Panc1 (cell line): ENCODE data around the gene IREB2. TPM values are rescaled to one million over a fixed set of nuclear protein-coding genes. Genes with fewer than 3 reads are reported as not detected.
A peak's percentile ranks its signal among the peaks of the same experiment; 100 is the strongest.

Source experiments
- ATAC-seq: fragments of 200-7000 bp; cut with Tn5 transposase; 2 replicates; pipeline ENCODE4 v1.9.1; 2020; ENCODE audit warnings: mild to moderate bottlenecking, moderate library complexity
- BruUV-seq: library from RNA; stranded (reverse); fragments of 400-500 nt; replicated peaks from 2 replicates; lab custom pipeline; 2021; lab: Mats Ljungman, UMichigan
- CTCF ChIA-PET: fragments of 300-600 bp; sonication (Branson Sonifier 250); formaldehyde crosslinking; loops from one replicate; lab custom pipeline; 2022; ENCODE audit warnings: antibody characterized with exemption; lab: Charles Lee
- POLR2A ChIA-PET: fragments of 300-600 bp; sonication (Branson Sonifier 250); formaldehyde crosslinking; loops from one replicate; lab custom pipeline; 2022; ENCODE audit warnings: antibody characterized with exemption; lab: Charles Lee
- DNase-seq: peaks from one replicate; pipeline ENCODE4 v3.0.0-alpha.2; 2010; ENCODE audit warnings: low read depth, low spot score
- H3K27ac ChIP-seq: 2 replicates; pipeline ENCODE4 v1.5.1; 2011; ENCODE audit warnings: mild to moderate bottlenecking, low read length, inconsistent platforms
- H3K27me3 ChIP-seq: fragments of 200-500 bp; sonication (Bioruptor generic); 2 replicates; pipeline ENCODE4 v1.6.0; 2014; ENCODE audit warnings: low read length, inconsistent platforms; ENCODE audit not compliant: control insufficient read depth, insufficient read depth
- H3K36me3 ChIP-seq: fragments of 200-500 bp; sonication (Bioruptor generic); 2 replicates; pipeline ENCODE4 v1.5.1; 2014; ENCODE audit warnings: inconsistent platforms, mild to moderate bottlenecking, low read length, moderate library complexity; ENCODE audit not compliant: control insufficient read depth, insufficient read depth
- H3K4me1 ChIP-seq: 2 replicates; pipeline ENCODE4 v1.5.1; 2011; ENCODE audit warnings: inconsistent platforms, mild to moderate bottlenecking, low read length, moderate library complexity; ENCODE audit not compliant: control insufficient read depth, insufficient read depth
- H3K4me3 ChIP-seq, 2 experiments: 2 replicates each; pipeline ENCODE4 v1.5.1; 2011 to 2012; ENCODE audit warnings: low read depth in 2 of 2, low read length in 2 of 2, mild to moderate bottlenecking in 2 of 2, inconsistent platforms in 1 of 2, moderate library complexity in 1 of 2
- H3K9me3 ChIP-seq: fragments of 200-500 bp; sonication (Bioruptor generic); 2 replicates; pipeline ENCODE4 v1.5.1; 2014; ENCODE audit warnings: low read depth, mild to moderate bottlenecking, inconsistent platforms, low read length, moderate library complexity; ENCODE audit not compliant: control insufficient read depth, insufficient read depth
- POLR2AphosphoS5 ChIP-seq: IDR thresholded peaks from 2 replicates; pipeline ENCODE4 v1.6.1; 2012; ENCODE audit warnings: mild to moderate bottlenecking, low read depth, low read length, moderate library complexity
- SIN3A ChIP-seq: IDR thresholded peaks from 2 replicates; pipeline ENCODE4 v1.6.1; 2012; ENCODE audit warnings: low read depth, mild to moderate bottlenecking, low read length, moderate library complexity, borderline replicate concordance; ENCODE audit not compliant: insufficient read depth
- TCF7L2 ChIP-seq: IDR thresholded peaks from 2 replicates; pipeline ENCODE4 v1.6.1; 2011; ENCODE audit warnings: mild to moderate bottlenecking, low read depth, low read length, inconsistent platforms
- in situ Hi-C: cut with HindIII; loops from 2 replicates; pipeline ENCODE4 v1.10.0; 2016; ENCODE audit warnings: low sequenced_read_pairs, low pct_unique_long_range_greater_than_20kb
- intact Hi-C: fragments of 100-400 bp; cut with micrococcal nuclease; formaldehyde crosslinking; loops from one replicate; pipeline ENCODE4 v1.10.0; 2022; ENCODE audit not compliant: unreplicated experiment
- total RNA-seq: library from RNA; stranded (reverse); gene quantifications from one replicate; pipeline ENCODE4 v1.2.1, GENCODE V29; 2021; ENCODE audit not compliant: unreplicated experiment
- TF ChIP-seq, protein P1 (sequence below), 2 experiments: IDR thresholded peaks; 2 replicates each; pipeline ENCODE4 v1.6.1; 2011 to 2012; ENCODE audit warnings: low read depth in 2 of 2, control low read depth in 1 of 2, low read length in 1 of 2, mild to moderate bottlenecking in 1 of 2, moderate library complexity in 1 of 2; ENCODE audit not compliant: insufficient read depth in 1 of 2
- TF ChIP-seq, protein P2 (sequence below): fragments of 450-650 bp; IDR thresholded peaks from 2 replicates; pipeline ENCODE4 v1.5.1; 2017; ENCODE audit warnings: mild to moderate bottlenecking

The IREB2 gene
- total RNA-seq, 1 experiment from 2014 or later = 71.7 TPM

DNA sequence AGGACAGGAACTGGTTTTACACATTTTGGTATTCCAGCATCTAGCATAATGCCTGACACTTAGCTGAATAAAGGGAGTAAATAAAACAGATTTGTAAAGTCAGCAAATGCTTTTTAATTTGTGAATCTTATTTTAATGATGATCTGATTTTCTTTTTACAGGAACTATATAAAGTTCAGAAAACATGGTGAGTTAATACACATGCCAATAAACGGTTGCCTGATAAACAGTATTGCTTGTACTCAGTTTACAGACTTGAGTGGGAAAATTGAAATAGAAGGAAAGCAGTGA, 103.7 kb downstream of the IREB2 start:
- BruUV-seq = no TSS peak
- no peaks in the 10 kb centered on the region for H3K27me3 ChIP-seq
- ChIA-PET POLR2A (interaction anchor here (1.0 kb wide), 1 partner anchor 8 kb away, joined by 3 read pairs; no protein-coding TSS in a partner anchor), CTCF (no interaction called here)
- TF ChIP-seq TCF7L2 (no peak), POLR2AphosphoS5 (no peak), SIN3A (no peak)
- TF ChIP-seq, protein P1, sequence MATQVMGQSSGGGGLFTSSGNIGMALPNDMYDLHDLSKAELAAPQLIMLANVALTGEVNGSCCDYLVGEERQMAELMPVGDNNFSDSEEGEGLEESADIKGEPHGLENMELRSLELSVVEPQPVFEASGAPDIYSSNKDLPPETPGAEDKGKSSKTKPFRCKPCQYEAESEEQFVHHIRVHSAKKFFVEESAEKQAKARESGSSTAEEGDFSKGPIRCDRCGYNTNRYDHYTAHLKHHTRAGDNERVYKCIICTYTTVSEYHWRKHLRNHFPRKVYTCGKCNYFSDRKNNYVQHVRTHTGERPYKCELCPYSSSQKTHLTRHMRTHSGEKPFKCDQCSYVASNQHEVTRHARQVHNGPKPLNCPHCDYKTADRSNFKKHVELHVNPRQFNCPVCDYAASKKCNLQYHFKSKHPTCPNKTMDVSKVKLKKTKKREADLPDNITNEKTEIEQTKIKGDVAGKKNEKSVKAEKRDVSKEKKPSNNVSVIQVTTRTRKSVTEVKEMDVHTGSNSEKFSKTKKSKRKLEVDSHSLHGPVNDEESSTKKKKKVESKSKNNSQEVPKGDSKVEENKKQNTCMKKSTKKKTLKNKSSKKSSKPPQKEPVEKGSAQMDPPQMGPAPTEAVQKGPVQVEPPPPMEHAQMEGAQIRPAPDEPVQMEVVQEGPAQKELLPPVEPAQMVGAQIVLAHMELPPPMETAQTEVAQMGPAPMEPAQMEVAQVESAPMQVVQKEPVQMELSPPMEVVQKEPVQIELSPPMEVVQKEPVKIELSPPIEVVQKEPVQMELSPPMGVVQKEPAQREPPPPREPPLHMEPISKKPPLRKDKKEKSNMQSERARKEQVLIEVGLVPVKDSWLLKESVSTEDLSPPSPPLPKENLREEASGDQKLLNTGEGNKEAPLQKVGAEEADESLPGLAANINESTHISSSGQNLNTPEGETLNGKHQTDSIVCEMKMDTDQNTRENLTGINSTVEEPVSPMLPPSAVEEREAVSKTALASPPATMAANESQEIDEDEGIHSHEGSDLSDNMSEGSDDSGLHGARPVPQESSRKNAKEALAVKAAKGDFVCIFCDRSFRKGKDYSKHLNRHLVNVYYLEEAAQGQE (IDR thresholded peaks at IDR 0.05; ENCODE audit: insufficient read depth in 1 of 2, low read depth in 2 of 2, low read length in 1 of 2) = no peak
- TF ChIP-seq, protein P2, sequence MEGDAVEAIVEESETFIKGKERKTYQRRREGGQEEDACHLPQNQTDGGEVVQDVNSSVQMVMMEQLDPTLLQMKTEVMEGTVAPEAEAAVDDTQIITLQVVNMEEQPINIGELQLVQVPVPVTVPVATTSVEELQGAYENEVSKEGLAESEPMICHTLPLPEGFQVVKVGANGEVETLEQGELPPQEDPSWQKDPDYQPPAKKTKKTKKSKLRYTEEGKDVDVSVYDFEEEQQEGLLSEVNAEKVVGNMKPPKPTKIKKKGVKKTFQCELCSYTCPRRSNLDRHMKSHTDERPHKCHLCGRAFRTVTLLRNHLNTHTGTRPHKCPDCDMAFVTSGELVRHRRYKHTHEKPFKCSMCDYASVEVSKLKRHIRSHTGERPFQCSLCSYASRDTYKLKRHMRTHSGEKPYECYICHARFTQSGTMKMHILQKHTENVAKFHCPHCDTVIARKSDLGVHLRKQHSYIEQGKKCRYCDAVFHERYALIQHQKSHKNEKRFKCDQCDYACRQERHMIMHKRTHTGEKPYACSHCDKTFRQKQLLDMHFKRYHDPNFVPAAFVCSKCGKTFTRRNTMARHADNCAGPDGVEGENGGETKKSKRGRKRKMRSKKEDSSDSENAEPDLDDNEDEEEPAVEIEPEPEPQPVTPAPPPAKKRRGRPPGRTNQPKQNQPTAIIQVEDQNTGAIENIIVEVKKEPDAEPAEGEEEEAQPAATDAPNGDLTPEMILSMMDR = no peak
- H3K4me3 ChIP-seq = peak overlapping the region; percentile 74 to 96
- peak overlapping the region; percentile 82 for H3K27ac ChIP-seq
- ATAC-seq (no peak), DNase-seq (no peak)
- H3K4me1 ChIP-seq = peaks cover 21% of the 10 kb centered on the region
- peaks cover 38% of the 10 kb centered on the region for H3K36me3 ChIP-seq
- no peaks in the 10 kb centered on the region for H3K9me3 ChIP-seq
- in situ Hi-C loops = no loop called here
- intact Hi-C loops = no loop called here

DNA sequence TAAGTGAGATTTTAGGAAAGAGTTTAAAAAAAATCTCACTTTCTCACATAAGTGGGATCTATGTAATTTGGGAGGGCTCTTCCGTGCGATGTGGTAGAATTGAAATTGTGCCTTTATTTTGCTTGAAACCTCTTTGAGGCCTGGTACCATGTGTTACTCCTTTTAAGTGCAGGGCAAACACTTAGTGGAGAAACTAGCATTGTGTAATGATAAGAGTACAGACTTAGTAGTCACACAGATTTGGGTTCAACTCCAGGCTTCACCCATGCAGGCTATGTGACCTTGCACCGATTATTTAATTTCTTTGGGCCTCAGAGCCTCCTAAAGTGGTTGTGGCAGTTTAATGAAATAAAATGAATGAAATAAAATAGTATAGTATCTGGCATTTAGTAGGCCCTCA, 104.6 kb downstream of the IREB2 start:
- BruUV-seq = no TSS peak
- Histone ChIP-seq H3K4me3 (no peak overlapping the region), H3K9me3 (no peaks in the 10 kb centered on the region), H3K36me3 (peaks cover 44% of the 10 kb centered on the region), H3K27me3 (no peaks in the 10 kb centered on the region), H3K4me1 (peaks cover 21% of the 10 kb centered on the region), H3K27ac (no peak overlapping the region)
- in situ Hi-C loops (no loop called here), intact Hi-C loops (no loop called here)
- TF ChIP-seq POLR2AphosphoS5 = no peak
- no peak for TF ChIP-seq SIN3A
- no peak for TF ChIP-seq TCF7L2
- TF ChIP-seq, protein P2 = no peak
- TF ChIP-seq, protein P1 (IDR thresholded peaks at IDR 0.05; ENCODE audit: insufficient read depth in 1 of 2, low read depth in 2 of 2, low read length in 1 of 2) = no peak
- no peak for DNase-seq
- ChIA-PET POLR2A (no interaction called here), CTCF (no interaction called here)
- no peak for ATAC-seq
